ENCODE measurements around the gene NSUN6. TPM values are rescaled to one million over a fixed set of nuclear protein-coding genes. Genes with fewer than 3 reads are reported as not detected.

The NSUN6 gene
- total RNA-seq, 1 experiment from 2014 or later = 12.5 TPM

- no peak for TF ChIP-seq ZNF274 (IDR thresholded peaks at IDR 0.05; ENCODE audit: low read depth, low read length)
- no peak for TF ChIP-seq CBX3 (IDR thresholded peaks at IDR 0.05; ENCODE audit: low read depth)
These were observed 29.4 kb upstream of the NSUN6 start (continued) for GRCh38 chr10:18680754-18681153.

- ATAC-seq = no peak
- intact Hi-C loops (cut with micrococcal nuclease) = no loop called here
- H4K20me1 ChIP-seq (ENCODE audit: insufficient read depth) = no peaks in the 10 kb centered on the region
- TF ChIP-seq, protein P1, sequence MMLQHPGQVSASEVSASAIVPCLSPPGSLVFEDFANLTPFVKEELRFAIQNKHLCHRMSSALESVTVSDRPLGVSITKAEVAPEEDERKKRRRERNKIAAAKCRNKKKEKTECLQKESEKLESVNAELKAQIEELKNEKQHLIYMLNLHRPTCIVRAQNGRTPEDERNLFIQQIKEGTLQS (IDR thresholded peaks at IDR 0.05) = no peak
- TF ChIP-seq SP1 (IDR thresholded peaks at IDR 0.05; ENCODE audit: low read depth) = no peak
- TF ChIP-seq TCF7L2 (IDR thresholded peaks at IDR 0.05; ENCODE audit: borderline replicate concordance, extremely low read depth, insufficient read depth, insufficient read length) = no peak
- TF ChIP-seq, protein P2, sequence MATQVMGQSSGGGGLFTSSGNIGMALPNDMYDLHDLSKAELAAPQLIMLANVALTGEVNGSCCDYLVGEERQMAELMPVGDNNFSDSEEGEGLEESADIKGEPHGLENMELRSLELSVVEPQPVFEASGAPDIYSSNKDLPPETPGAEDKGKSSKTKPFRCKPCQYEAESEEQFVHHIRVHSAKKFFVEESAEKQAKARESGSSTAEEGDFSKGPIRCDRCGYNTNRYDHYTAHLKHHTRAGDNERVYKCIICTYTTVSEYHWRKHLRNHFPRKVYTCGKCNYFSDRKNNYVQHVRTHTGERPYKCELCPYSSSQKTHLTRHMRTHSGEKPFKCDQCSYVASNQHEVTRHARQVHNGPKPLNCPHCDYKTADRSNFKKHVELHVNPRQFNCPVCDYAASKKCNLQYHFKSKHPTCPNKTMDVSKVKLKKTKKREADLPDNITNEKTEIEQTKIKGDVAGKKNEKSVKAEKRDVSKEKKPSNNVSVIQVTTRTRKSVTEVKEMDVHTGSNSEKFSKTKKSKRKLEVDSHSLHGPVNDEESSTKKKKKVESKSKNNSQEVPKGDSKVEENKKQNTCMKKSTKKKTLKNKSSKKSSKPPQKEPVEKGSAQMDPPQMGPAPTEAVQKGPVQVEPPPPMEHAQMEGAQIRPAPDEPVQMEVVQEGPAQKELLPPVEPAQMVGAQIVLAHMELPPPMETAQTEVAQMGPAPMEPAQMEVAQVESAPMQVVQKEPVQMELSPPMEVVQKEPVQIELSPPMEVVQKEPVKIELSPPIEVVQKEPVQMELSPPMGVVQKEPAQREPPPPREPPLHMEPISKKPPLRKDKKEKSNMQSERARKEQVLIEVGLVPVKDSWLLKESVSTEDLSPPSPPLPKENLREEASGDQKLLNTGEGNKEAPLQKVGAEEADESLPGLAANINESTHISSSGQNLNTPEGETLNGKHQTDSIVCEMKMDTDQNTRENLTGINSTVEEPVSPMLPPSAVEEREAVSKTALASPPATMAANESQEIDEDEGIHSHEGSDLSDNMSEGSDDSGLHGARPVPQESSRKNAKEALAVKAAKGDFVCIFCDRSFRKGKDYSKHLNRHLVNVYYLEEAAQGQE (IDR thresholded peaks at IDR 0.05; ENCODE audit: low read depth) = no peak
- TF ChIP-seq, protein P3, sequence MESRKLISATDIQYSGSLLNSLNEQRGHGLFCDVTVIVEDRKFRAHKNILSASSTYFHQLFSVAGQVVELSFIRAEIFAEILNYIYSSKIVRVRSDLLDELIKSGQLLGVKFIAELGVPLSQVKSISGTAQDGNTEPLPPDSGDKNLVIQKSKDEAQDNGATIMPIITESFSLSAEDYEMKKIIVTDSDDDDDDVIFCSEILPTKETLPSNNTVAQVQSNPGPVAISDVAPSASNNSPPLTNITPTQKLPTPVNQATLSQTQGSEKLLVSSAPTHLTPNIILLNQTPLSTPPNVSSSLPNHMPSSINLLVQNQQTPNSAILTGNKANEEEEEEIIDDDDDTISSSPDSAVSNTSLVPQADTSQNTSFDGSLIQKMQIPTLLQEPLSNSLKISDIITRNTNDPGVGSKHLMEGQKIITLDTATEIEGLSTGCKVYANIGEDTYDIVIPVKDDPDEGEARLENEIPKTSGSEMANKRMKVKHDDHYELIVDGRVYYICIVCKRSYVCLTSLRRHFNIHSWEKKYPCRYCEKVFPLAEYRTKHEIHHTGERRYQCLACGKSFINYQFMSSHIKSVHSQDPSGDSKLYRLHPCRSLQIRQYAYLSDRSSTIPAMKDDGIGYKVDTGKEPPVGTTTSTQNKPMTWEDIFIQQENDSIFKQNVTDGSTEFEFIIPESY (IDR thresholded peaks at IDR 0.05; ENCODE audit: extremely low read depth, insufficient replicate concordance, low read length) = no peak
- TF ChIP-seq SIN3A (IDR thresholded peaks at IDR 0.05; ENCODE audit: low read depth) = no peak
- TF ChIP-seq CBX3 (IDR thresholded peaks at IDR 0.05; ENCODE audit: low read depth) = no peak
- no peak for TF ChIP-seq CEBPB (IDR thresholded peaks at IDR 0.05; ENCODE audit: low read depth)
- TF ChIP-seq ZNF274 (IDR thresholded peaks at IDR 0.05; ENCODE audit: low read depth, low read length) = no peak
- TF ChIP-seq SRF (IDR thresholded peaks at IDR 0.05; ENCODE audit: low read depth) = no peak
- TF ChIP-seq JUND (IDR thresholded peaks at IDR 0.05) = no peak
- no peak for TF ChIP-seq ZFX (IDR thresholded peaks at IDR 0.05)
- no peak for TF ChIP-seq FOSL1 (IDR thresholded peaks at IDR 0.05; ENCODE audit: low read depth)
- TF ChIP-seq YY1 (IDR thresholded peaks at IDR 0.05; ENCODE audit: extremely low read depth, insufficient replicate concordance, low read depth, low read length) = no peak
- no peak for TF ChIP-seq POLR2A (IDR thresholded peaks at IDR 0.05; ENCODE audit: borderline replicate concordance, extremely low read depth, insufficient read depth, insufficient read length)
- no peak for TF ChIP-seq POLR2AphosphoS5 (IDR thresholded peaks at IDR 0.05; ENCODE audit: low read depth, low read length)
- TF ChIP-seq EGR1 (IDR thresholded peaks at IDR 0.05; ENCODE audit: low read depth) = no peak
- no peak for TF ChIP-seq RAD21 (IDR thresholded peaks at IDR 0.05; ENCODE audit: low read depth)
- no peak for TF ChIP-seq EZH2phosphoT487 (IDR thresholded peaks at IDR 0.05; ENCODE audit: borderline replicate concordance)
- no peak overlapping the region for H3K27ac ChIP-seq (ENCODE audit: low read depth, low read length)
- H2AFZ ChIP-seq (ENCODE audit: low read depth, low read length, poor library complexity, severe bottlenecking) = no peak overlapping the region
- RAD21 ChIA-PET (ENCODE audit: low non-redundant PET in 1 of 2, low total read pairs in 2 of 2, uncharacterized antibody in 2 of 2, unreplicated experiment in 2 of 2) = no interaction called here
- no peaks in the 10 kb centered on the region for H3K9me2 ChIP-seq (ENCODE audit: insufficient read depth)
- POLR2A ChIA-PET = no interaction called here
- no peak overlapping the region for H3K4me3 ChIP-seq (replicated peaks in 1 of 2; ENCODE audit: low read depth in 1 of 2, low read length in 2 of 2)
- H3K9ac ChIP-seq (ENCODE audit: low read length) = no peak overlapping the region
- no peaks in the 10 kb centered on the region for H3K9me3 ChIP-seq (ENCODE audit: control insufficient read depth in 1 of 2, insufficient read depth in 1 of 2, low read depth in 1 of 2, low read length in 2 of 2)
- no TSS peak for BruUV-seq (replicated peaks)
- no peaks in the 10 kb centered on the region for H3K4me1 ChIP-seq (ENCODE audit: control insufficient read depth in 1 of 2, insufficient read depth in 2 of 2, low read length in 2 of 2)
- H3K27me3 ChIP-seq (ENCODE audit: insufficient read depth, low read length) = no peaks in the 10 kb centered on the region
- no peak overlapping the region for H3K4me2 ChIP-seq (ENCODE audit: low read length)
- CTCF ChIA-PET = no interaction called here
- no peak for DNase-seq (ENCODE audit: low read depth, low spot score)
- peaks cover 19 to 36% of the 10 kb centered on the region in 2 experiments; a peak in 3 of 4 replicates for H3K36me3 ChIP-seq (ENCODE audit: control insufficient read depth in 1 of 2, insufficient read depth in 2 of 2, low read length in 2 of 2)
- peaks cover 28% of the 10 kb centered on the region; the same call in 1 of the 2 replicates for H3K79me2 ChIP-seq (ENCODE audit: insufficient read depth, low read length)
These were observed 23.9 kb upstream of the NSUN6 start for GRCh38 chr10:18675086-18675801.
